ENCODE results near the gene CEP41.
A peak's percentile ranks its signal among the peaks of the same experiment; 100 is the strongest.

Gene CEP41, protein sequence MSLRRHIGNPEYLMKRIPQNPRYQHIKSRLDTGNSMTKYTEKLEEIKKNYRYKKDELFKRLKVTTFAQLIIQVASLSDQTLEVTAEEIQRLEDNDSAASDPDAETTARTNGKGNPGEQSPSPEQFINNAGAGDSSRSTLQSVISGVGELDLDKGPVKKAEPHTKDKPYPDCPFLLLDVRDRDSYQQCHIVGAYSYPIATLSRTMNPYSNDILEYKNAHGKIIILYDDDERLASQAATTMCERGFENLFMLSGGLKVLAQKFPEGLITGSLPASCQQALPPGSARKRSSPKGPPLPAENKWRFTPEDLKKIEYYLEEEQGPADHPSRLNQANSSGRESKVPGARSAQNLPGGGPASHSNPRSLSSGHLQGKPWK

DNA sequence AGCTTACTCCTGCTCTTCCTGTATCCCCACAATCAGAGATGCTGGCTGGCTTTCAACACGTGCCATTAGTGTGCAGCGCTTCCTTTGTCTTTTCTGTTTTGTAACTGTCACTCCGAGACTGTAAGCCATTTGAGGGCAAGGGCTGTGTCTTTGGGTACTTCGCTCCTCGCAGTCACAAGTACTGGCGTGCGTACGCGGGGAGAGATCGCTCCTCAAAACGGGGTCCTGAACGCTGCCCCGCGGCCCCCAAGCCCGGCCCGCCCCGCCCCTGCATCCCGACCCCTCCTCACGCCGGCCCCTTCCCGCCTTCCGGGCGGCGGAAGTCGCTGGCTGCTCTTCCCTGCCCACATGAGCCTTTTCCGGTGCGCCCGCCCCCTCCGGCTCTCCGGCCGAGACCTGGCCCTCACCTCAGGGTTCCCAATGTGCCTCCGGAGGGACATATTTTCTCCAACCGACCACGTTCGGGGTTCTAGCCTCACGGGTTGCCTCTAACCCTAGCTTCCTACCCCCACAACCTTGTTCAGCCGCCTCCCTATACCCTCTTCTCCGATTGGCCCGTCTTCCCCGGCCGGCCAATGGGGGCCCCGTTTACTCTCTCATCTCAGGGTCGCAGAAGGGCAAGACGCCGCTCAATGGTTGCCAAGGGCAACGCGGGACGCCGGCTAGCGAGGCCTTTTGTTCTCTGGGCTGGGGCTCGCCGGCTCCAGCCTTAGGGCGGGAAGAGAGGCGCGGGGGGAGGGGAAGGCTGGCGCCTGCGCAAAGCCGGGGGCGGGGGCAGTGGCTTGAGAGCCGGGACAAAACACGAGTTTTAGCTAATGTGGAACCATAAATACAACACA lies at the start of gene CEP41:
Gene CEP41, minus strand, starts transcription at position 490 of the 839 bp plus-strand sequence. Its CDS starts 50 bp downstream, at position 440.
- DNase-seq (ENCODE audit: low spot score), result peak; percentile 99

GRCh38 chr7:130490311-130490791 lies 49.5 kb upstream of the CEP41 start:
- no peak for DNase-seq (ENCODE audit: low spot score)

- no peak for DNase-seq (ENCODE audit: low spot score)
Measured at GRCh38 chr7:130489140-130489983, 48.5 kb upstream of the CEP41 start.

DNA sequence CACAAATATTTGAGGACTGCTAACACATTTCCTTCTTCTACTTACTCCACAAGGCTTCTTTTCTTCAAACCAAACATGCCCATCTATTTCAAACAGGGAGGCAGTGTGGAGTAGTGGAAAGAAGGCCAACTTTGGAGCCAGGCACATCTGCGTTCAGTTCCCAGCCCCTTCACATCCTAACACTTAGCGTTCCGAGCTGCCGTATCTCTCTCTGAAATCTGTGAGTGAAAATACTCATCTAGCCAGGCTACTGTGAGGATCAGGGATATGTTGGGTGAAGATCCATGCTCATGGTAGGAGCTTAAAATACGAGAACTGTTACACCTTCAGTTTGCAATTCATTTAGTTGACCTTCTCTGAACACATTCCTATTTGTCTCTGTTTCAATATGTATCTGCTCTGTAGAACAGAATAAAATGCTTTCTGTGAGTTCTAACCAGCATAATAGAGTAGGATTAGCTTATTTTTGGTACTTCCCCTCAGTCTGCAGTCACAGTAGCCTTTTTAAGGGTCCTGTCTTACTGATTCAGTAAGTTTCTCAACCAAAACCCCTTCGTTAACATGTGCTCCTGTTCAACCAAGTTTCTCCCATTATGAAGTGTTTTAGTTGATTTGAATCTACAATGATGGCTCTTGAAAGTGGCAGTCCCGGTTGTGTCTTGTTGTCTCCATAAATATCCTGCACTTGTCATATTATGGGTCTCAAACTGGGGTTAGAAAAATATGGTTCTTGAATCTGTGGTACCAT lies 47.8 kb upstream of the CEP41 start:
- no peak for DNase-seq (ENCODE audit: low spot score)

DNA sequence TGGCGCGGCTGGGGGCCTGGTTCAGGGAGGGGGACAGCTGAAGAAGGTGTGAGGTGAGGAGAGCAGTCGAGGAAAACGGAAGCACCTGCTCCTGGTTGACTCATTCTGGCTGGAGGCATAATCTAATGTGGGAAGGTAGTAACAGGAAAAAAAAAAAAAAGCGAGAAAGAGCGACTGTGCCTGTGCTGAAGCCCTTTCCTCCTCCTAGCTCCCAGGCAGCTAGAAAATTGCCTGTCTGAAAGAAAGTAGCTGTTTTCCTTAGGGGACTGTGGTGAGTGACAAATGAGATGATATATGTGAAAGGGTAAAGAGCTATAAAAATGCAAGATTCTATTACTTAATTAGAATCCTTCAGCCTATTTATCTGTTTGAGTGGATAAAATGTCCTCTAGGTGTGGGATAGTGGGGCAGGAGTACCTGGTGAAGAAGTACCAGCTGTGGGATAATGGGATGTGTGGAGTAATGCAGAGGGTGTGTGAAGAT lies 46.2 kb upstream of the CEP41 start:
- no peak for DNase-seq (ENCODE audit: low spot score)

GRCh38 chr7:130486114-130486953 lies 45.5 kb upstream of the CEP41 start:
- peak; percentile 99 for DNase-seq (ENCODE audit: low spot score)

DNA sequence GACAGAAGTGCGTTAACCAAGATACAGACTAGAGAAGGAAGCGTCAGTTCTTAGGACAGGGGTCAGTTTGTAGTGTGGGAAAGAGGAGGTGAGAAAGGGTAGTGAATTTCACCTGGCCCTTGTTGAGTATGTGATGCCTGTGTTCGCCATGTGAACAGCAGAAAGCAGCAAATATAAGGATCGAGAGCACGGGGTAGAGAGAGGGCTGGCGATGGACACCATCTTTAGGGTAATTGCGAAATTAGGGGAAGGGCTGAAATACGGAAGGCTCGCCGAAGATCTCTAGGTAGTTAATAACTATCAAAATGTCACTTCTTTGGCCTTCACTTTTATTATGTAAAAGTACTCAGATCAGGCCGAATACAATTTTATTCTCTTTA lies 44.9 kb upstream of the CEP41 start:
- no peak for DNase-seq (ENCODE audit: low spot score)

DNA sequence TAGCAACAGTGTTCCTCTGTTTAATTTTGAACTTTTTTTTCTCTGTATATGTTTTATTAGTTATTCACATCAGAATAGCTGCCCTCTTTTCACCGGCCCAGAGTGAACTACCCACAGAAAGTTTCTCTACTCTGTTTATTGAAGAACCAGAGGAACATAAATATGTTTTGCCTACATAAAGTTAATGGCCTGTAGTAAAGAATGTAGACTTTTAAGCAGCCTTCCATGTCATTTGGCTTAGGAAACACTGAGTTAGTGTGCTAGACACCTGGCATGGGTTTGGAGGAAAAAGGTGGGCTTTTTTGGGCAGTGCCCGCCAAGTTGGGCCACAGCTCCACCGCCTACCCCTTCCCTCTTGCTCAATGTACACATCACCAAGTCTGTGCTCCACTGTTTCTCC lies 42.2 kb upstream of the CEP41 start:
- DNase-seq (ENCODE audit: low spot score), result no peak

GRCh38 chr7:130481898-130482297 lies 41.1 kb upstream of the CEP41 start:
- no peak for DNase-seq (ENCODE audit: low spot score)

- no peak for DNase-seq (ENCODE audit: low spot score)
Measured at GRCh38 chr7:130479716-130480400, 39.0 kb upstream of the CEP41 start.

DNA sequence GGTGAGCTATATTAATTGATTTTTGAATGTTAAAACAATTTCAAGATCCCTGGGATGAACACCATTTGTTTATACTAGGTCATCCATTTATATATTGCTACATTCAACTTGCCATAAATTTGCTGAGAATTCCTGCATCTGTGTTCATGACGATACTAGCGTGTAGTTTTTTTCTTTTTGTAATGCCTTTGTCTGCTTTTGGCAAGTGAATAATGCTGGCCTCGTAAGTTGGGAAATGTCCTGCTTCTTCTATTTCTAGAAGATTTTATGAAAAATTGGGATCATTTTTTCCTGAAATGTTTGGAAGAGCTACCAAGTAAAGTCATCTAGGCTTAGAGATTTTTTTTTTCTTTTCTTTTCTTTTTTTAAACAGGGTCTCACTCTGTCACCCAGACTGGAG lies 38.2 kb upstream of the CEP41 start:
- DNase-seq (ENCODE audit: low spot score), result no peak

- DNase-seq (ENCODE audit: low spot score), result no peak
Measured at GRCh38 chr7:130476297-130477150, 35.7 kb upstream of the CEP41 start.

- no peak for DNase-seq (ENCODE audit: low spot score)
Measured at GRCh38 chr7:130475776-130476175, 35.0 kb upstream of the CEP41 start.

- DNase-seq (ENCODE audit: low spot score), result no peak
Measured at GRCh38 chr7:130473876-130474275, 33.1 kb upstream of the CEP41 start.

DNA sequence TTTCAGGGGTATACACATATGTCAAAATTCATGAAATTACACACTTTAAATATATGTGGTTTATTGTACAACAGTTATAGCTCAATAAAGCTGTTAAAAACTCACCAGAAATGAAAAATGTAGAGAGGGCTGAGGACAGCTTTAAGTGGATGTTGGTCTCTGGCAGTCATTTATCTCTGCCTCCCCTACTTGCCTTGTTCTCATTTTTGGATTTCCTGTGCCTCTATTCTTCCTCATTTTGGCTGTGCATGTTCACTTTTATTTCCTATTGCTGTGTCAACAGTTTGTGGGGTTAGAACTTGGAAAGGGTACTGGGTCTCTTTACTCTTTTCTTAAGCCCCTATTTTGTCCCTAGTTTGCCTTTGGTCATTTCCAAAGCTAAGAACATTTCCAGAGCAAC lies 32.5 kb upstream of the CEP41 start:
- DNase-seq (ENCODE audit: low spot score), result no peak

DNA sequence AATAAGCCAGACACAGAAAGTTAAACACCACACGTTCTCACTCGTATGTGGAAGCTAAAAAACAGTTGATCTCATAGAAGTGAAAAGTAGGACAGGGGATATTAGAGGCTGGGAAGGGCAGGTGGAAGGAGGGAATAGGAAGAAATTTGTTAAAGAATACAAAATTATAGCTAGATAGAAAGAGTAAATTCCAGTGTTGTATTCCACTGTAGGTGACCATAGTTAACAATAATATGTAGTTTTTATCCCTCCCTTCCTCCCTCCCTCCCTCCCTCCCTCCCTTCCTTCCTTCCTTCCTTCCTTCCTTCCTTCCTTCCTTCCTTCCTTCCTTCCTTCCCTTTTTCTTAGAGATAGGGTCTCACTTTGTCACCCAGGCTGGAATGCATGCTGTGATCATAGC lies 31.2 kb upstream of the CEP41 start:
- DNase-seq (ENCODE audit: low spot score), result no peak

DNA sequence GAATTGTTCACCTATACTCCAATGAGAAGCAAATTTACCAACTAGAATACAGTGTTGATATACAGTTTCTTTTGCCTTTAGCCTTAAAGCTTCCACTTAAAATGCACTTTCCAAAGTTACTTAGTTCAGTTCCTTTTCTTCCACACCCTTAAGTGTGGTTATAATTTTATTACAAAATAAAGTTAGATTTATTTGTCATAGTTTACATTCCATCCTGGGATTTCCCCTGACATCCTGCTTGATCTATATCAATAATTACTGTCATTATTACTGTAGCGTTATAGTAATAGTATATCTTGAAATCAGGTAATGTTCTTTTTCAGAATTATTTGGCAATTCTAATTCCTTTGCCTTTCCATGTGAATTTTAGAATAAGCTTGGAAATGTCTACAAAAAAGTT lies 27.8 kb upstream of the CEP41 start:
- no peak for DNase-seq (ENCODE audit: low spot score)

DNA sequence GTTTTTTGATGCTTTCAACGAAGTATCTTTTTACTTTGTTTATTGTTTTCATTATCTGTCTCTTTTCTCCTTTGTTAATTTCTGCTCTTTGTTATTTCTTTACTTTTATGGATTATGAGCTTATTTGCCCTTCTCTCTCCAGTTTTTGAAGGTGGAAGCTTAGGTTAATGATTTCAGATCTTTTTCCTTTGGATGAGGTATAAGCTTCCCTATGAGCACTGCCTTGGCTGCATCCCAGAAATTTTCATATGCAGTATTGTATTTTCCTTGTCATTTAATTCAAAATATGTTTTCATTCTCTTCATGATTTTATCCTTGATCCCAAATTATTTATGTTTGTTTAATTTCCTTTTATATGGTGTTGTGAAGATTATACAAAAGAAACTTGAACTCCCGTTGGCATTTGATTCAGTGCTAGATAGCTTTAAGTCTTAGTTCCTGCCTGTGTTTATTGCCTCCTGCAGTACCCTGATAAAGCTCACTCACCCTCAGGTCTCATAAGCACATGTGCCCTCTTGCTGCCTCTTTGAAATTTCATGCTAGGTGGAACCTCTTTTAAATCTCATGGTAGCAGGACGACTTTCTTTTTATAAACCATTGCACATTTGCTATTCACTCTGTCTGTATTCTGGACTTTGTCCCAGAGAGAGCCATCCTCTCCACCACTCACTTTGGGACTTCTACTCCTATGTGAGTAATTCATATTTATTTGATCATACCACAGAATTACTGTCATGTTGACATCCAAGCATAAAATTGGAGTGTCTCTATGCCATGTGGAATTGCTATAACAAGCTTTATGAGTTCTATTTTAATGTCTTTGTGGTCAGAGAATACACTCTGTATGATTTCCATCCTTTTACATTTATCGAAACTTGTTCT lies 23.0 kb upstream of the CEP41 start:
- DNase-seq (ENCODE audit: low spot score), result no peak
